ENCODE results near the gene TAOK3. TPM values are rescaled to one million over a fixed set of nuclear protein-coding genes. Genes with fewer than 3 reads are reported as not detected.
A peak's percentile ranks its signal among the peaks of the same experiment; 100 is the strongest.

TAOK3 gene
- total RNA-seq, 1 donor from 2014 or later = 13.5 TPM

DNA sequence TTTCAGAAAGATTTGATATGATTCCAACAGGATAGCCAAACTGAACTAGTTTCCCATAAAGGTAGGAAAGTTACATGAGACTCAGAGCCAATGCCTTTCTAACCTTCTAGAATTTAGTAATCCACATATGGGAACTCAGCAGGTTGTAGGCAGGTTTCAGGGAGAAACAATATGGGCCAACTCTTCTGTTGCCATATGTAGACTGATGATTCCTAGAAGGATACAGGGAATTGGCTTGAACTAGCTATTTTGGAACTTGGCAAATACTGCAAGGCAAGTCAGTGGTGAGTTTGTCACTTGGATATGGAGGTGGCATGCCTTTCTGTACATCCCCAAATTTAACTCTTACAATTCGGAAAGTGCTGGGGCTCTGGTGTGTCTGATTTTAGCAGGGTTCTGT lies 19.1 kb upstream of the TAOK3 start:
- Histone ChIP-seq H3K36me3 (ENCODE audit: control insufficient read depth, insufficient read depth, low read length) (no peaks in the 10 kb centered on the region), H3K4me3 (ENCODE audit: low read depth, low read length) (no peak overlapping the region), H3K27me3 (ENCODE audit: control insufficient read depth, insufficient read depth, low read length) (no peaks in the 10 kb centered on the region)
- DNase-seq (ENCODE audit: low read depth) = no peak
- TF ChIP-seq, protein P1, sequence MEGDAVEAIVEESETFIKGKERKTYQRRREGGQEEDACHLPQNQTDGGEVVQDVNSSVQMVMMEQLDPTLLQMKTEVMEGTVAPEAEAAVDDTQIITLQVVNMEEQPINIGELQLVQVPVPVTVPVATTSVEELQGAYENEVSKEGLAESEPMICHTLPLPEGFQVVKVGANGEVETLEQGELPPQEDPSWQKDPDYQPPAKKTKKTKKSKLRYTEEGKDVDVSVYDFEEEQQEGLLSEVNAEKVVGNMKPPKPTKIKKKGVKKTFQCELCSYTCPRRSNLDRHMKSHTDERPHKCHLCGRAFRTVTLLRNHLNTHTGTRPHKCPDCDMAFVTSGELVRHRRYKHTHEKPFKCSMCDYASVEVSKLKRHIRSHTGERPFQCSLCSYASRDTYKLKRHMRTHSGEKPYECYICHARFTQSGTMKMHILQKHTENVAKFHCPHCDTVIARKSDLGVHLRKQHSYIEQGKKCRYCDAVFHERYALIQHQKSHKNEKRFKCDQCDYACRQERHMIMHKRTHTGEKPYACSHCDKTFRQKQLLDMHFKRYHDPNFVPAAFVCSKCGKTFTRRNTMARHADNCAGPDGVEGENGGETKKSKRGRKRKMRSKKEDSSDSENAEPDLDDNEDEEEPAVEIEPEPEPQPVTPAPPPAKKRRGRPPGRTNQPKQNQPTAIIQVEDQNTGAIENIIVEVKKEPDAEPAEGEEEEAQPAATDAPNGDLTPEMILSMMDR (IDR thresholded peaks at IDR 0.05; ENCODE audit: insufficient read depth, low read length, poor library complexity, severe bottlenecking) = no peak

DNA sequence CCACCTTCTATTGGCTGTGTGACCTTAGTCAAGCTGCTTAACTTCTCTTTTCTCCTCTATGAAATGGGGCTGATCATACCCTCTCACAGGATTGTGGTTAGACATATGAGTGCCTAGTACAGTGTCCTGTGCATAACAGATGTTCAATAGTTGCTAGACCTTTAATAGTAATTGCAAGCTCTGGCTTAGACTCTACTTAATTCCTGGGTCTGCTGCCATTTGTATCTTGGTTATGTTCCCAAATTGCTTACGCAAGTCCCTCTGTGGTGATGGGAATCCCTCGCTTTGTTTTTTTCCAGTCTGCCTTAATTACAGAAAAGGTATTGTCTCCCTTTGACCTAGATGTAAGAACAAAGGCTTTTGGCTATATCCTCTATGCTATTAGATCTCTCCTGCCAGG lies 18.7 kb upstream of the TAOK3 start:
- TF ChIP-seq, protein P1 (IDR thresholded peaks at IDR 0.05; ENCODE audit: insufficient read depth, low read length, poor library complexity, severe bottlenecking) = no peak
- DNase-seq (ENCODE audit: low read depth) = no peak
- no peak overlapping the region for H3K4me3 ChIP-seq (ENCODE audit: low read depth, low read length)
- no peaks in the 10 kb centered on the region for H3K36me3 ChIP-seq (ENCODE audit: control insufficient read depth, insufficient read depth, low read length)
- H3K27me3 ChIP-seq (ENCODE audit: control insufficient read depth, insufficient read depth, low read length) = no peaks in the 10 kb centered on the region

DNA sequence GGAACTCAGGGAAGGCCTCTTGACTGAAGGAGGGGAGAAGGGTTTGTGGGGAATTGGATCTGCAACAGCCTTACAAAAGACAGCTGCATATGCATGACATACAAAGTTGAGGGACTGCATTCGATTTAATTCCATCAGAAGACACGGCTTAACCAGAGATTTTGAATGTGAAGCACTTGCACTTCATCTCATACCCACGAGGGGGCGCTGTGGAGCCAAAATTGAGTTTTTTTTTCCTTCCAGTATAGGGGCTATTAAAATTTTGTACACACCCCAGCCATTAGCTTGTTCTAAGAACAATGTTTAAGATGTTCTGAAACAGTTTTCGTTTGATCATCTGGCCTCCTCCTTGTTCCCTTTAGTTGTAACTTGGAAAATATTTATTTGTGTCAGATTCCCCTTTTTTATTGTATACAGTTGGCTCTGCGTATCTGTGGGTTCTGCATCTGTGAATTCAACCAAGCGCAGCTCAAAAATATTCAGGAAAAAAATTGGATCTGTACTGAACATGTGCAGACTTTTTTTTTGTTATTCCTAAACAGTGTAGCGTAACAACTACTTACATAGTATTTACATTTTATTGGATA lies 5.3 kb upstream of the TAOK3 start:
- DNase-seq (ENCODE audit: low read depth) = no peak
- TF ChIP-seq, protein P1 (IDR thresholded peaks at IDR 0.05; ENCODE audit: insufficient read depth, low read length, poor library complexity, severe bottlenecking) = peak; percentile 98
- Histone ChIP-seq H3K27me3 (ENCODE audit: control insufficient read depth, insufficient read depth, low read length) (no peaks in the 10 kb centered on the region), H3K36me3 (ENCODE audit: control insufficient read depth, insufficient read depth, low read length) (peaks cover 2% of the 10 kb centered on the region), H3K4me3 (ENCODE audit: low read depth, low read length) (peak overlapping the region; percentile 90)

DNA sequence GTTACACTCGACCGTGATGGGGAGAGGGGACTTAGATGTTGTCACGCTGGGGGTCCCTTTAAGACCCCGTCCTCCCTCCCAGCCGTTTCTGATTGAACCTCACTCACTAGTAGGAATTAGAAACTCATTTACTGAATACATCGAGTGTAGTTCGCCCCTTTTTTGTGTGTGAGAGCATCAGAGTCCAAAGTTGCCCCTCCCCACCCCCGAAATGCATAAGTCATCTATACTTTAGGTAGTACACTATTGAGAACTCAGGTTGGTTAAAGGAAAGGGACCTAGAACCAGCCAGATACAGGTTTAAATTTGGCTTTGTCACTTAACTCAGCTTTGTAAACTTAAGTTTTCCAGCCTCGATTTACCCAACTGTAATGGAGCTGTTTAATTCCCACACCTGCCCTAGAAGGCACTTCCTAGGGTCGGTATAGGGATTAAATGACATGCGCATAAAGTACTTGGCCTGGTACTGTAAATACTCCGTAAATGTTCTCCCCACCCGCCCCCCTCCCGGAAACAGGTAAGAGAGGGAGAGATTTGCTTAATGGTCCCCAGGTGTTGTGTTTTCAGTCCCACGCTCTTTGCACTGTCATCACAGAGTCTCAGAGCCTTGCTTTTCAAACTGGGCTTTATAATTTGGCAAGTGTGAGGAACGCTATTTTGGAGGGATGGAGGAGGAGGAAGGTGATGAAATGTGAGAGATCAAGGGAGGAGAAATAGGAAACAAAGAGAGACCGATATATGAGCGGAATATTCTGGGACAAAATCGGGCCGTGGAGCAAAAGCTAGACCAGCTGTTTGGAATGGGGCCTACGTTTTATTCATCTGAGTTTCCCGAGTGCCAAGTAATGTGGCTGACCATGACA lies 4.5 kb upstream of the TAOK3 start:
- peak overlapping the region; percentile 90 for H3K4me3 ChIP-seq (ENCODE audit: low read depth, low read length)
- DNase-seq (ENCODE audit: low read depth) = no peak
- H3K27me3 ChIP-seq (ENCODE audit: control insufficient read depth, insufficient read depth, low read length) = no peaks in the 10 kb centered on the region
- H3K36me3 ChIP-seq (ENCODE audit: control insufficient read depth, insufficient read depth, low read length) = peaks cover 2% of the 10 kb centered on the region
- TF ChIP-seq, protein P1 (IDR thresholded peaks at IDR 0.05; ENCODE audit: insufficient read depth, low read length, poor library complexity, severe bottlenecking) = no peak

DNA sequence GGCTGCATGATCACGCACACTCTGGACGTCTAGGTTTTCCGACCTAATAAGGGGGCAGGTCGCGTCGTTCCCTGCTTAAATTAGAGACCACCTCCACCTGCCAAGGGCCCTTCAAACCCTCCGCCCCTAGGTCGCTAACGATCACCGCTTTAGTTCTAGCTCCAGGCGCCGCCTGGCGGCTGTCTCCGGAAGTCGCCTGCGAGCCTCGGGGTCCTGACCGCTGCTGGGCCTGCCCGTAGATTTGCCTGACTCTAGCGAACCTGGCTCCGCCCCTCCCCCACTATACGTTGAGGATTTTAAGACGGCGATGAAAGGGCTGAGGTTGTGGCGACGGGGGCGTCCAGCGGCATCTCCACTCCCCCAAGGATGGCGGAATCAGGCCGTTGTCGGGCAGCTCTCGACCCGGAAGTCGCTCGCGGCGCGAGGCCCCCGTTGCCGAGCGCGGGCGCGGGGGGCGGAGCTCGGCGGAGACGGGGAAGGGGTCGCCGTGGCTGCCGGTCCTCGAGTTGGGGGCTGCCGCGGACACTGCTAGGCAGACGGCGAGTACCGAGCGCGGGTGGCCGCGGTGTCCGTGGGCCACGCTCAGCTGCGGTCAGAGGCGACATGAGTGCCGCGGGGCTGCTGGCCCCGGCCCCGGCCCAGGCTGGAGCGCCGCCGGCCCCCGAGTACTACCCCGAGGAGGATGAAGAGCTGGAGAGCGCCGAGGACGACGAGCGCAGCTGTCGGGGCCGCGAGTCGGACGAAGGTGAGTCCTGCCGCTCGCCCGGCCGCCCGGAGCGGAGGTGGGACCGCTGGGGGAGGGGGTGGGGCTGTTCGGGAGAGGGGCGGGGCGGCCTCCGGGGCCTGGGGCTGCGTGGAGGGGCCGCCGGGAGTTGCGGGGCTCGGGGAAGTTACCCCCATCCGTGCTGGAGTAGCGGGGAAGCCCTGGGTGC lies 3.6 kb upstream of the TAOK3 start, which contains the start of gene SUDS3:
TSS of gene SUDS3 (plus strand) at position 467 of the 932 bp plus-strand sequence. CDS start at position 604, 137 bp downstream.
- TF ChIP-seq, protein P1 (IDR thresholded peaks at IDR 0.05; ENCODE audit: insufficient read depth, low read length, poor library complexity, severe bottlenecking) = peak; percentile 99
- peak within 1 kb of the TSS; percentile 90 for H3K4me3 ChIP-seq (ENCODE audit: low read depth, low read length)
- peaks cover 2% of the 10 kb centered on the region for H3K36me3 ChIP-seq (ENCODE audit: control insufficient read depth, insufficient read depth, low read length)
- no peak for DNase-seq (ENCODE audit: low read depth)
- no peaks in the 10 kb centered on the region for H3K27me3 ChIP-seq (ENCODE audit: control insufficient read depth, insufficient read depth, low read length)

Data from kidney epithelial cell (primary cell).